Astrocyte (in vitro differentiated cells and primary cell): Measurements from ENCODE around the gene CHD3.

Source experiments
- EZH2 ChIP-seq: IDR thresholded peaks from 2 replicates; pipeline ENCODE4 v1.6.1; 2012; ENCODE audit warnings: mild to moderate bottlenecking, low read length, inconsistent platforms; ENCODE audit not compliant: insufficient read depth
- TF ChIP-seq, protein P1 (sequence below): IDR thresholded peaks from 2 replicates; pipeline ENCODE4 v1.5.1; 2011; ENCODE audit warnings: low read depth, mild to moderate bottlenecking, inconsistent platforms, low read length, moderate library complexity; ENCODE audit not compliant: insufficient read depth

DNA sequence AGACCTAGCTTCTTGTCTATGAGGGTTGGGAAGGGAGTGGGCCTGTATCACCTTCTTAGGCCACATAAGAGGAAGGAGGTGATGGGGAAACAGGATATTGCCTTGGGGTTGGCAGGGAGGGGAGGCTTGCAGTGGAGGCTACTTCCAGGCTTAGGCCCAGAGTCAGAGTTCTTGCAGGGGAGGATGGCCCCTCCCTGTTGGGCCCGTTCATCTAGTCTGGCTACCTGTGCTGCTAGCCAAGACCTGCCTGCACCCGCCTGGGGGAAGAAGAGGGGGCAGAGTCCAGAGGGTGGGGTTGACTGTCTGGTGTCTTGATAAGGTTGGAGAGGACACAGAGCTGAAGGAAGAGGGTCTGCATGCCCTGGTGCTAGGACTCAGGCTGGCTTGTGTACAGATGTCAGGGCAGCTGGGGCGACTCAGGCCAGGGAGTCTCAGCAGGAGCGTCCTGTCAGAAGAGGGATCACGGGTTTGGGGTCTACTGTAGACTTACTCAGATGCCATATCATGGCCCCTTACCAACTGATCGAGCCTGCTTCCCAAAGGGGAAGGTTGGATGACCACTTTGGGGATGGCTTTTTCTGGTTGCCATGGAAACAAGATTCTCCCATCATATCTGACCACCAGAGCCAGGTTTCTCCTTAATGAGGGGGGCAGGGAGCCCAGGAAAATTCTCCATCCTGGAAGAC lies 49.3 kb upstream of the CHD3 start:
- TF ChIP-seq, protein P1, sequence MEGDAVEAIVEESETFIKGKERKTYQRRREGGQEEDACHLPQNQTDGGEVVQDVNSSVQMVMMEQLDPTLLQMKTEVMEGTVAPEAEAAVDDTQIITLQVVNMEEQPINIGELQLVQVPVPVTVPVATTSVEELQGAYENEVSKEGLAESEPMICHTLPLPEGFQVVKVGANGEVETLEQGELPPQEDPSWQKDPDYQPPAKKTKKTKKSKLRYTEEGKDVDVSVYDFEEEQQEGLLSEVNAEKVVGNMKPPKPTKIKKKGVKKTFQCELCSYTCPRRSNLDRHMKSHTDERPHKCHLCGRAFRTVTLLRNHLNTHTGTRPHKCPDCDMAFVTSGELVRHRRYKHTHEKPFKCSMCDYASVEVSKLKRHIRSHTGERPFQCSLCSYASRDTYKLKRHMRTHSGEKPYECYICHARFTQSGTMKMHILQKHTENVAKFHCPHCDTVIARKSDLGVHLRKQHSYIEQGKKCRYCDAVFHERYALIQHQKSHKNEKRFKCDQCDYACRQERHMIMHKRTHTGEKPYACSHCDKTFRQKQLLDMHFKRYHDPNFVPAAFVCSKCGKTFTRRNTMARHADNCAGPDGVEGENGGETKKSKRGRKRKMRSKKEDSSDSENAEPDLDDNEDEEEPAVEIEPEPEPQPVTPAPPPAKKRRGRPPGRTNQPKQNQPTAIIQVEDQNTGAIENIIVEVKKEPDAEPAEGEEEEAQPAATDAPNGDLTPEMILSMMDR: no peak
- no peak for TF ChIP-seq EZH2
